ENCODE results near the gene GUCA2A. TPM values are rescaled to one million over a fixed set of nuclear protein-coding genes. Genes with fewer than 3 reads are reported as not detected.
"Not testable (repeated sequence)": the region's sequence is repeated elsewhere in the genome, so short reads cannot be mapped to it uniquely, and the experiment has no call there.

GUCA2A gene, protein sequence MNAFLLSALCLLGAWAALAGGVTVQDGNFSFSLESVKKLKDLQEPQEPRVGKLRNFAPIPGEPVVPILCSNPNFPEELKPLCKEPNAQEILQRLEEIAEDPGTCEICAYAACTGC
- total RNA-seq = not detected

DNA sequence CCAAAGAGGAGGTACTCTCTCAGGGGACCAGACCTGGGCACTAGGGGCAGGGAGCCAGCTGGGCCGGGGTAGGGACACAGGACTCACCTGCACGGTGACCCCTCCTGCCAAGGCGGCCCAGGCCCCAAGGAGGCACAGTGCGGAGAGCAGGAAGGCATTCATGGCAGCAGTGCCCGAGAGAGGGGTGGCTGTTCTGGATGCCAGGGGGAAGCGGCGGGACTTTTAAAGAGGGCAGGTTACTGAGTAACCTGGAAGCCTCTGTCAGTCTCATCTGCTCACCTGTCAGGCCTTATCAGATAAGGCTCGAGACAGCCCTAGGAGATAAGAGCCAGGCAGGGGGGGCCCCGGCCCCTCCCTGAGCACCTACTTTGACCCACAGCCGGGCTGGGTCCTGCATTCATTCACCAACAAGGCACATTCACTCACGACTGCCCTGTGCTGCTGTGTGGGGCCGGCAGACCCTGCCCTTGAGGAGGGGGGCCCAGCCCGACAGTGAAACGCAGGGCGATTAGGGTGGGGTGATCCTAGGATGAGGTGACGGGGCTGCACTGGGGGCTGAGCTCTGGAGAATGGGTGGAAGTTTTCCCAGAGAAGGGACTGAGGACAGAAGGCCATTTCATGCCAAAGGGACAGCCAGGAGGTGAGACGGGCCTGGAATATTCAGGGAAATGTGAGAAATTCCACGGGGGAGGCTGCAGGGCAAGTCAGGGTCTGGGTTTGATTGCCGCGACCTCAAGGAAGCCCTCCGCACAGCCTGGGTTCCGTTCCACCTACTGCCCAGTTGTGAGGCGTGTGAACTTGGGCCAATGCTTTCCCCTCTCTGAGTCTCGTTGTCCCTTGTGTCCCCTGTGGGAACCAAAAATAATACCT is at the start of gene GUCA2A:
Gene GUCA2A, minus strand, starts transcription at position 195 of the 870 bp plus-strand sequence. Its CDS starts 33 bp downstream, at position 162.
- no peaks in the 10 kb centered on the region for H3K4me1 Mint-ChIP-seq (ENCODE audit: low read depth)
- H3K9me3 Mint-ChIP-seq = peaks cover 12% of the 10 kb centered on the region
- intact Hi-C loops (cut with micrococcal nuclease) = no loop called here
- no peak within 1 kb of the TSS for H3K27ac Mint-ChIP-seq
- no peaks in the 10 kb centered on the region for H3K36me3 Mint-ChIP-seq (ENCODE audit: low read depth)
- H3K4me3 Mint-ChIP-seq = no peak within 1 kb of the TSS
- CTCF ChIA-PET = interaction anchor here (1.9 to 2.3 kb wide), 2 partner anchors 8 to 10 kb away, joined by 6 to 7 read pairs; no protein-coding TSS in a partner anchor
- DNase-seq = no peak
- no peaks in the 10 kb centered on the region for H3K27me3 Mint-ChIP-seq (ENCODE audit: low read depth)

DNA sequence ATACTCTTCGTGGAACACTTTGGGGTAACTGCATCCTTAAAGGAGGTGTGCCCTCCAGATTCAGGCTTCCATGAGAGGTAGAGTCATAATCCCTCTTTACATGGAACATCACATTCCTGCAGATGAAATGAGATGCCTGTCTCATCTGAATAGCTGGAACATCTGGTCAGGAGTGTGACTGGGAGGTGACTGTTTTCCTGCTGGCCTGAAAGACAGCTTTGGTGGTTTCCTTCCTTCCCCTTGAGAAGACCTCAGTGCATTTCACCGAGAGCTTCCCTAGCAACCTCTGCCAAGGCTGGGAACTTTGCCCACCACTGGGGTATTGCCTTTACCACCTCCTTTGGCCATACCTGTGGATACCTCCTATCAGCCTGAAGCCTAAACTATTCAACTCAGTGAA is 46.7 kb upstream of the GUCA2A start:
- CTCF ChIA-PET = interaction anchor here (2.3 kb wide), 1 partner anchor 38 kb away, joined by 5 read pairs; no protein-coding TSS in a partner anchor
- peaks cover 35% of the 10 kb centered on the region for H3K36me3 Mint-ChIP-seq (ENCODE audit: low read depth)

DNA sequence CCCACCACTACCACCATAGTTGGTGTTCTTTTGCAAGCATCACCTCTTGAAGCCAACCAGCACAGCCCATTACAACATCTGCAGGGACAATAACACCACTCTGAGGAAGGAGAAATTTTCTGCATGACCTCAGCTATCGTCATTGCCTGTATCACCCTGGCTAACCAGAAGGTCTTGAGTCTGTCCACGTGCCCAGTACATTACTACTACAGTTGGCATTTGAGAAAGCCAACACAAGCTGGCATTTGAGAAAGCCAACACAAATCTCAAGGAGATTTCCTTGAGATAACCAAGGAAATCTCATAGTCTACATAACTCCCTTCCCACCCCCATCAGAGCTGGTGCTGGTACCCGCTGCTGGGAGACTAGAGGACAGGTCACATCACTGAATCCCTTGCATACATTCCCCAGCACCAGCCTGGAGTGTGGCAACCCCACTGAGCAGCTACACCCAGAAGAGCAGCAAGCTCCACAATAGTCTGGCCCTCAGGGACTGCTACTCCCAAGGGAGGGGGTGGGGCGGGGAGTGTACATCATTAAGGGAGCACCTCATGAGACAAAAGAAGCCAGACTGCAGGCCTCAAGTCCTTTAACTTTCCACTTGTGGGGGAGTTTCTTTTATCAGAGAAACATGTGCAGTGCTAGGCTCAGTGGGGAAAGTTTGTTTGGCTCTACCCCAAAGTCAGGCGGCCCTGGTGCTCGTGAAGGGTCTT is 46.0 kb upstream of the GUCA2A start:
- intact Hi-C loops (cut with micrococcal nuclease) = no loop called here
- Mint-ChIP-seq H3K4me3 (no peak overlapping the region), H3K27ac (no peak overlapping the region), H3K27me3 (ENCODE audit: low read depth) (no peaks in the 10 kb centered on the region), H3K36me3 (ENCODE audit: low read depth) (peaks cover 40% of the 10 kb centered on the region), H3K9me3 (peaks cover 17% of the 10 kb centered on the region), H3K4me1 (ENCODE audit: low read depth) (peaks cover 18% of the 10 kb centered on the region)
- CTCF ChIA-PET = interaction anchor here (0.6 to 2.3 kb wide), 2 partner anchors 34 to 37 kb away, joined by 3 to 5 read pairs; no protein-coding TSS in a partner anchor
- DNase-seq = no peak

More for the DNA sequence above, 46.7 kb upstream of the GUCA2A start:
- H3K4me1 Mint-ChIP-seq (ENCODE audit: low read depth) = peaks cover 18% of the 10 kb centered on the region
- H3K9me3 Mint-ChIP-seq = peaks cover 17% of the 10 kb centered on the region
- H3K27me3 Mint-ChIP-seq (ENCODE audit: low read depth) = no peaks in the 10 kb centered on the region
- H3K27ac Mint-ChIP-seq = no peak overlapping the region
- H3K4me3 Mint-ChIP-seq = no peak overlapping the region
- intact Hi-C loops (cut with micrococcal nuclease) = no loop called here
- DNase-seq = no peak

DNA sequence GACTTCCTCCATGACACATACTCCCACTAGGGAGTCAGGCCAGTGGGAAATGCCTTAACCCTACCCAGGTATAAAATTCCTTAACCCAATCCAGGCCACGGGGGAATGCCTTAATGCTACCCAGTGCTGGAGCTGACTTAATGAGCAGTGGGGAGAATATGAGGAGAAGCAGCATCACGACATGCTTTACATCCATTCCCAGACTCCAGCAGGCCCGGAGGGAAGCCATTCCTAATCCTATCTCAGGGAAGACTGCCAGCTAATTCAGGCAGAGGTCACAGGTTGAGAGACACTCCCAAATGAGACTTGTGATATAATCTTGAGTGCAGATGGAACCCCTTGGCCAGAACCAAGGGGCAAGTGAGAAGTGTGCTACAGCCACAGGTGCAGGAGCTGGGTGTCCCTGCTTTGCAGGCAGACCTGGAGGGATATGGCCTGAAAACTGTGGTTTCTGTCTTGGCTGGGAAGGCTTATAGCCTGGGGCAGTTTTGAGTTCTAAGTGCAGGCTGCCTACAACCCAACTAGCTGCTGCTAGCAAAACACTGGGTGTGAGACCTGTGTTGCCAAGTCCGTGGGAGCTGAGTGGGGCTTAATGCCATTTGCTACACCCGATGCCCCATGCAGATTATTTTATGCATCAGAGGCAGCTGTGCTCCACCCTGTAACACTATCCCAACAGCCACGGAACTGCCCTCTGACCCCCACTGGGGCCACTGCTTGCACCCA is 45.1 kb upstream of the GUCA2A start:
- intact Hi-C loops (cut with micrococcal nuclease) = no loop called here
- Mint-ChIP-seq H3K36me3 (ENCODE audit: low read depth) (peaks cover 42% of the 10 kb centered on the region), H3K27me3 (ENCODE audit: low read depth) (no peaks in the 10 kb centered on the region), H3K9me3 (peaks cover 15% of the 10 kb centered on the region), H3K4me3 (no peak overlapping the region), H3K4me1 (ENCODE audit: low read depth) (peaks cover 18% of the 10 kb centered on the region), H3K27ac (no peak overlapping the region)
- CTCF ChIA-PET = interaction anchor here (0.6 to 2.3 kb wide), 2 partner anchors 33 to 36 kb away, joined by 3 to 5 read pairs; no protein-coding TSS in a partner anchor
- no peak for DNase-seq

DNA sequence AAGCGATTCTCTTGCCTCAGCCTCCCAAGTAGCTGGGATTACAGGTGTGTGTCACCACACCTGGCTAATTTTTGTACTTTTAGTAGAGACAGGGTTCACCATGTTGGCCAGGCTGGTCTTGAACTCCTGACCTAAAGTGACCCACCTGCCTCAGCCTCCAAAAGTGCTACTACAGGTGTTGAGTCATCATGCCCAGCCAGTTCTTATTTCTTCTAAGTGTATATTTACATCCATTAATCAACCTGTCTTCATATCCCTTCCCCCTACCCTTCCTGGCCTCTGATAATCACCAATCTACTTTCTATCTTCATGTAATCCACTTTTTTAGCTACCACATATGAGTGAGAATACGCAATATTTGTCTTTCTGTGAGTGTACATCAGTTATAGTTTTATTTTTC is 42.4 kb upstream of the GUCA2A start:
- DNase-seq; H3K27me3 Mint-ChIP-seq (ENCODE audit: low read depth); H3K4me3 Mint-ChIP-seq; CTCF ChIA-PET; intact Hi-C loops (cut with micrococcal nuclease); H3K27ac Mint-ChIP-seq: not testable (repeated sequence)
- Mint-ChIP-seq H3K36me3 (ENCODE audit: low read depth) (peaks cover 43% of the 10 kb centered on the region), H3K9me3 (peaks cover 14% of the 10 kb centered on the region), H3K4me1 (ENCODE audit: low read depth) (peaks cover 12% of the 10 kb centered on the region)

DNA sequence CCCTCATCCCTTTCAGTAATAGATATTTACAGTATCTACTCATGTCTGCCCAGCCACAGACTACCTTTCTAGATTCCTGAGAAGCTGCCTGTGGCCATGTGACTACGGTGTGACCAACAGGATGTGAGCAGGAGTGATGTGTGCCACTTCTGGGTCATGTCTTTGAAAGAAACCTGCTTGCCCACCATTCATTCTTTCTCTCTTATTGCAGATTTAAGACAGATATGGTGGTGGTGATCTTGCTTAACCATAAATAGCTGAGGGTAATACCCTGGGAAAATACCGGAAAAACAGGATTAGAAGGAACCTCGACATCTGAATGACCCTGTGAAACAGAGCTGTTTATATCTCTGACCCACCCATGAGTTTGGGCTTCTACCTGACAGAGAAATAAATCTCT is 41.6 kb upstream of the GUCA2A start:
- no peak for DNase-seq
- H3K4me3 Mint-ChIP-seq = no peak overlapping the region
- no peaks in the 10 kb centered on the region for H3K27me3 Mint-ChIP-seq (ENCODE audit: low read depth)
- H3K4me1 Mint-ChIP-seq (ENCODE audit: low read depth) = peaks cover 9% of the 10 kb centered on the region
- H3K27ac Mint-ChIP-seq = no peak overlapping the region
- intact Hi-C loops (cut with micrococcal nuclease) = no loop called here
- H3K9me3 Mint-ChIP-seq = peaks cover 16% of the 10 kb centered on the region
- peaks cover 39% of the 10 kb centered on the region for H3K36me3 Mint-ChIP-seq (ENCODE audit: low read depth)
- CTCF ChIA-PET = no interaction called here

DNA sequence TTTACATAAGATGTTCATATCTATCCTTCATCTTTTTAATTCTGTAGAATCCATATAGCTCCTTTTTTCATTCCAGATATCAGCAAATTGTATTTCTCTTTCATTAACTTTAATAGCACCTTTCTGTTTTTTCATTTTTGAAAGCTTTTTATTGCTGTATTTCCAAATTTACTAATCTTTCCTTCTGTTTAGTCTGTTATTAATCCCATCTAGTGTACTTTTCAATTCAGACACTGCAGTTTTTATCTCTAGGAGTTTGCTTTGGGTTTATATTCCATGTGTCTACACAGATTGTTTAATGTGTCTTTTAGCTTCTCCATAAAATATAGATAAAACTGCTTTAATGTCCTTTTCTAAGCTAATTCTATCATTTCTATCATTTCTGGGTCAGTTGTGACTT is 37.4 kb upstream of the GUCA2A start:
- H3K36me3 Mint-ChIP-seq (ENCODE audit: low read depth) = peaks cover 47% of the 10 kb centered on the region

DNA sequence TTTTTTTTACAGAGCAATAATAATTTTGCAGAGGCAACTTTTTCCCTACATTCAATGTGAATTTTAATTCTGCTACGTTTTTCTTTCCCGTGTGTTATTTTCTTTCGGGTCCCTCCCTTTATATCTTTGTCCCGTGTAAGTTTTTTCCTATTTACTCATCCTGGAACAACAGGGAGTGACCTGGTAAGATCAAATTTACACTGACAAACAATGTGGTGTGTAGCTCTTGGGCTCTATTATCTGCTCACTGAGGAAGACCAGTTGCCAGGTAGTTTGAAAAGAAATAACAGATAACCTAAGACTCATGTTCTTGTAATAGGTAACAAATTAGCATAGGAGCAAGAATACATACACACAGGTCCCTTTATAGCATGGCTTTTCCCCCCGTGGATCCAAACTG is 33.7 kb upstream of the GUCA2A start:
- Mint-ChIP-seq H3K36me3 (ENCODE audit: low read depth) (peaks cover 26% of the 10 kb centered on the region), H3K27ac (no peak overlapping the region), H3K4me1 (ENCODE audit: low read depth) (no peaks in the 10 kb centered on the region), H3K4me3 (no peak overlapping the region), H3K9me3 (peaks cover 9% of the 10 kb centered on the region), H3K27me3 (ENCODE audit: low read depth) (no peaks in the 10 kb centered on the region)
- CTCF ChIA-PET = interaction anchor here (0.8 kb wide), 1 partner anchor 28 kb away, joined by 3 read pairs; no protein-coding TSS in a partner anchor
- DNase-seq = no peak
- intact Hi-C loops (cut with micrococcal nuclease) = no loop called here

More for the DNA sequence above, 37.4 kb upstream of the GUCA2A start:
- intact Hi-C loops (cut with micrococcal nuclease) = no loop called here
- no peak overlapping the region for H3K27ac Mint-ChIP-seq
- no peaks in the 10 kb centered on the region for H3K27me3 Mint-ChIP-seq (ENCODE audit: low read depth)
- DNase-seq = no peak
- CTCF ChIA-PET = interaction anchor here (1.4 kb wide), 1 partner anchor 29 kb away, joined by 3 read pairs; no protein-coding TSS in a partner anchor
- no peaks in the 10 kb centered on the region for H3K4me1 Mint-ChIP-seq (ENCODE audit: low read depth)
- H3K9me3 Mint-ChIP-seq = peaks cover 14% of the 10 kb centered on the region
- no peak overlapping the region for H3K4me3 Mint-ChIP-seq

DNA sequence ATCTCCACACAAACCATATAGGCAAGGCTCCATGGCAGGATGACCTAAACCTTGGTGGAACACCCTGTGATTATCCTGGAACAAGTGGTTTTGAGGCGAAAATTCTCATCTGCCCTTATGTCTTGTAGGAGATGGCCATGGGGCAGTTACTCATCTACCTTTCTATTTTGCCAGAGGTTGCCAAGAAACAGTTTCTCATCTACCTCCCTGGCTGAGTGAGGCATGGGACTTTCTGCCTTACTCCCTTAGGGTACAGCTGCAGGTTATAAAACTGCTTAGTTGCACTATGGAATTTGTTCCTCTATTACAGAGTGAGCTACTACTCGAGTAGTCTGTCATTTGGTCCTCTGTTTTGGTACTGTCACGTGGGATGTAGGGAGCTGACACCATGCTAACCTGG is 31.3 kb upstream of the GUCA2A start:
- H3K27ac Mint-ChIP-seq = no peak overlapping the region
- intact Hi-C loops (cut with micrococcal nuclease) = no loop called here
- no peak overlapping the region for H3K4me3 Mint-ChIP-seq
- no peaks in the 10 kb centered on the region for H3K4me1 Mint-ChIP-seq (ENCODE audit: low read depth)
- CTCF ChIA-PET = no interaction called here
- no peaks in the 10 kb centered on the region for H3K27me3 Mint-ChIP-seq (ENCODE audit: low read depth)
- no peak for DNase-seq
- no peaks in the 10 kb centered on the region for H3K9me3 Mint-ChIP-seq
- peaks cover 15% of the 10 kb centered on the region for H3K36me3 Mint-ChIP-seq (ENCODE audit: low read depth)

DNA sequence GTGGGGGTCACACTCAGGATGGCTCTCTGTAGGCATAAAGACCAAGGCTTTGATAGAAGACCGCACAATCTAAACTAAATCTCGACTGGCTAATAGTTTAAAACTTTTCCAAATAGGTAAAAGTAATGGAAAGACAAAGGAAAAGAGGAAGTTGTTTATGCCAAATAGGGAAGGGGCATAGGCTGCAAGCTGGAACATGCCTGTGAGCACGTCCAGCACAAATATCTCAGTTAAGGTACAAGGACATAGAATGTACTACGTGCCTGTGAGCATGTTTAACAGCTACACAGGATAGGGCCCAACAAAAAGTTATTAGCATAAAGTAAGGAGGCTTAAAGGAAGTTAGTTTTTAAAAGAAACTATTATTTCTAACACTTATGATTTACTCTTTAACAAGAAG is 27.6 kb upstream of the GUCA2A start:
- Mint-ChIP-seq H3K4me1 (ENCODE audit: low read depth) (no peaks in the 10 kb centered on the region), H3K27ac (no peak overlapping the region), H3K36me3 (ENCODE audit: low read depth) (peaks cover 8% of the 10 kb centered on the region), H3K4me3 (no peak overlapping the region), H3K9me3 (no peaks in the 10 kb centered on the region), H3K27me3 (ENCODE audit: low read depth) (no peaks in the 10 kb centered on the region)
- DNase-seq = no peak
- intact Hi-C loops (cut with micrococcal nuclease) = no loop called here
- CTCF ChIA-PET = interaction anchor here (0.8 kb wide), 1 partner anchor 20 kb away, joined by 4 read pairs; no protein-coding TSS in a partner anchor

DNA sequence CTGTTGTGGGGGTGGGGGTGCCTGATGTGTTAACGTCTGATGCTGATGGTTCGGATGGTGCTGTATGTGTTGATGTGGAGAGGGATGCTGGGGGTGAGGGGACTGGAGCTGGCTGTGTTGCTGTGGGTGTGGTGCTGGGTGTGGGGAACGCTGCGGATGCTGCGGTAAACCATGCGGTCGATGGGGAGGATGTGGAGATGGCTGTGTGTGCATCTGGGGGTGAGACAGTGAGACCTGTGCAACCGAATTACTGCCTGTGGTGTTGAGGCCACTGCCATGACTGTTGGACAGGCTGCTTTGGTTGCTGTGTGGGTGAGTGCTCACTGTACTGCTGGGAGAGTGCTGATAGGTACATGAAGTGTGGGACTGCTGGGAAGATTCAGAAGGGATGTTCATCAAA is 26.8 kb upstream of the GUCA2A start:
- intact Hi-C loops (cut with micrococcal nuclease) = no loop called here
- Mint-ChIP-seq H3K9me3 (no peaks in the 10 kb centered on the region), H3K36me3 (ENCODE audit: low read depth) (peaks cover 6% of the 10 kb centered on the region), H3K4me3 (no peak overlapping the region), H3K27me3 (ENCODE audit: low read depth) (no peaks in the 10 kb centered on the region), H3K4me1 (ENCODE audit: low read depth) (peaks cover 2% of the 10 kb centered on the region), H3K27ac (no peak overlapping the region)
- CTCF ChIA-PET = no interaction called here
- no peak for DNase-seq
